ENCODE data around the gene AWAT1.
A peak's percentile ranks its signal among the peaks of the same experiment; 100 is the strongest.
"Not testable (repeated sequence)": the region's sequence is repeated elsewhere in the genome, so short reads cannot be mapped to it uniquely, and the experiment has no call there.

AWAT1 gene

DNA sequence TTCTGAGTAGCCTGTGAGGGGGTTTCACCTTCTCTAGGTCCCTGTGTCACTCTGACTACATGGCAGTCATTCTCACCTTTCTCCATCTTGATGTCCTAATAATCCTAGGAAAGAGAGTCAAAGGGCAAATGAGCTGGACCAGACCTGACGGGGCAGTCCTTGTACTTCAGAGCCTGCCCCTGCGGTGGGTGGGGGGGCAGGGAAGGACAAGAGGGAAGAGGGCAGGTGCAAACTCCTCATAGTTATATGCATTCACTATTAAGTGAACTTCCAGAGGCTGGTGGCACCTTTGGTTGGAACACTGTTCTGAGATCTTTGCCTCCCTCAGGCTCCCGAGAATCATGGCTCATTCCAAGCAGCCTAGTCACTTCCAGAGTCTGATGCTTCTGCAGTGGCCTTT, at the start of gene AWAT1:
AWAT1 (plus strand) TSS at position 301 of the 400 bp plus-strand sequence; CDS start at position 342, 41 bp downstream.
- no peak for DNase-seq

GRCh38 chrX:70190225-70190624, 44.2 kb upstream of the AWAT1 start:
- DNase-seq: no peak

- DNase-seq: peak; percentile 79
Observed at GRCh38 chrX:70196961-70197720, 37.3 kb upstream of the AWAT1 start.

DNA sequence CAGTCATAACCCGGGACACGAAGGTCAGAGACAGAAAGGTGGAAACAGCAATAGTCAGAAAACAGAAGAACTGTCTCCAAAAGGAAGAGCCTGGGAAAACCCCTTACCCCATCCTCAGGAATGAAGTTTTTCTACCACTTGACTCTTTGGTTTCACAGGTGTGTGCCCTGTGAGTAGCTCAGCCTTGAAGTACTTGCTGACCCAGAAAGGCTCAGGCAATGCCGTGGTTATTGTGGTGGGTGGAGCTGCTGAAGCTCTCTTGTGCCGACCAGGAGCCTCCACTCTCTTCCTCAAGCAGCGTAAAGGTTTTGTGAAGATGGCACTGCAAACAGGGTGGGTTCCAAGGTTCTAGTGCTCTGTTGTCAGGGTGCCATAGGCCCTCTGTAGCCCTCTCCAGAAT, 32.7 kb upstream of the AWAT1 start:
- DNase-seq: no peak

GRCh38 chrX:70208479-70208878, 26.0 kb upstream of the AWAT1 start:
- no peak for DNase-seq

- DNase-seq: not testable (repeated sequence)
Observed at GRCh38 chrX:70209570-70209969, 24.9 kb upstream of the AWAT1 start.

- DNase-seq: no peak
Observed at GRCh38 chrX:70219938-70220764, 14.3 kb upstream of the AWAT1 start.

DNA sequence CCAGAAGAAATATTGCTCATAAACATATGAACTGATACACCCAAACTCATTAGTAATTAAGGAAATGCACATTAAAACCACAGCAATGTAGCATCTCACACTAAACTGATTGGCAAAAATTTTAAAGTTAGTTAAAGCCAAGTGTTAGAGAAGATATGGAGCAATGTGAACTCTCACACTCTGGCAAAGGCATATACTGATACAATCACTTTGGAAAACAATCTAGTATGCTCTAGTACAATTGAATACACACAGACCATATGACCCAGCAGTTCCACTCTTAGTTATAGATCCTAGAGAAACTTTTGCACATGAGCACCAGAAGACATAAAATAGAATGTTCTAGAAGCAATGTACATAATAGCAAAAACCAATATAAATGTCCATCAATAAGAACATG, 8.4 kb upstream of the AWAT1 start:
- DNase-seq: no peak

GRCh38 chrX:70226687-70227086, 7.8 kb upstream of the AWAT1 start:
- no peak for DNase-seq

GRCh38 chrX:70231666-70232065, 2.8 kb upstream of the AWAT1 start:
- no peak for DNase-seq

GRCh38 chrX:70240751-70241150, 6.3 kb downstream of the AWAT1 start:
- DNase-seq: no peak

DNA sequence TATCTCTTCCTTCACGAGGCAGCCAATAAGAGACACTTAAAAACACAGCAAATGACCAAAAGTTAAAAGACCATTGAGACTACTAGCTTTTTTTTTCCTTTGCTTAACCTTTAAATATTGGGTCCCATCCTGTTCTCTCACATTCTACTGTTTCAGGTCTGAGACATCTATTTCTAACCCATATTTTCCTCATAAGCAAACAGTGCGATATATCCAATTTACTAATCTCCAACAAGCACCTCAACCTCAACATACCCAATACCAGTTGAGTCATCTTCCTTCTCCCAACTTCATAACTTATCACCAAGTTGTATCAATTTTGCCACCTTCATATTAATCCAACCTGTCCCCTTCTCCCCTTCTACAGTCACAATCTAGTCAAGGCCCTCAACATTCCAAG, 7.0 kb downstream of the AWAT1 start:
- no peak for DNase-seq

GRCh38 chrX:70243601-70244000, 9.1 kb downstream of the AWAT1 start:
- DNase-seq: not testable (repeated sequence)

- DNase-seq: no peak
Observed at GRCh38 chrX:70244881-70245280, 10.4 kb downstream of the AWAT1 start.

- DNase-seq: no peak
Observed at GRCh38 chrX:70247252-70247651, 12.8 kb downstream of the AWAT1 start.

DNA sequence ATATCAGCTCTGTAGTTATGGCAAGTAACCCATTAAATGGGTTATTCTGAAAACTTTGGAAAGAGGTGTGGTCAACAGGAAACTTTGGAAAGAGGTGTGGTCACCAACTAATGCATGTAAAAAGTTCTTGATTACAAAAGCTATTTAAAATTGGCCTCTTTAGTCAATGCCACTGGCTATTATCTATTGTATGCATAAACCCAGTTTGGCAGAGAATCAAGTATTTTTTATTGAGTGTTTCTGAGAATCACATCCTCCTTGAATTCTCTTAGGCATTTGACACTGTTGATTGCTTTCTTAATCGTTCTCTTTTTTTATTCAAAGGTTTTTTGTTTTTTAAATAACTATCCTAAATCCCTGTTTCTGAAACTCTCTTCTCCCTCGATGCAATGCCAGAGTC, 18.0 kb downstream of the AWAT1 start:
- no peak for DNase-seq

GRCh38 chrX:70253377-70254062, 19.1 kb downstream of the AWAT1 start:
- peak; percentile 20 for DNase-seq

DNA sequence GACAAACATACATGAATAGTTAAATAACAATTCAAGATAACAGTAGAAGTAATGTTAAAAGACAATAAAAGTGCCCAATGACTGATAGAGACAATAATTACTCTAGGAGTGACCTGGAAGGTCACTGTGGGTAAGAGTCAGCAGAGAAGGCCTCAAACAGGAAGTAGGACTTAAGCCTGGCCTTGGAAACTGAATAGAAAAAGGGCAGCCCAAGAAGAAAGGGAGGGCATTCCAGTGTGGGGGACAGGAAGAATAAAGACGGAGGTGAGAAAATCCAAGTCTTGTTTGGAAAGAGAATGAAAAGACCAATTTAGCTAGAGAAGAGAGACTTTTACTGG, 19.6 kb downstream of the AWAT1 start:
- no peak for DNase-seq

DNA sequence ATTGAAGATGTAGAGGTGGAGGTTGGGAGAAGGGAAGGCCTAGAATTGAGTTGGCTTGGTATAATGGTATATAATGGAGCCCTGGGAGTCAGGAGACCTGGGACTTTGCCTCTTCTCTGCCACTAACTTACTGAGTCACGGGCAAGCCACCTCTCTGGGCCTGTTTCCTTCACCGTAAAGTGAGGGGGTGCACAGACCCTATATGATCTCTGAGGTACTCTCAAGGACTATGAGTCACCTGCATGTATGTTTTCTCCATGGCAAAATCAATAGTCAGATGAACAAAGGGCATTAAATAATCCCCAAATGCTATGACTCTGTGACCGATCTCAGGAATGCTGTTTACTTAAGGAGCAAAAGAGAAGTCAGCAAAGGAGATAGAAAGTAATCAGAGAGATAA, 20.5 kb downstream of the AWAT1 start:
- DNase-seq: no peak

GRCh38 chrX:70255452-70255851, 21.0 kb downstream of the AWAT1 start:
- no peak for DNase-seq

DNA sequence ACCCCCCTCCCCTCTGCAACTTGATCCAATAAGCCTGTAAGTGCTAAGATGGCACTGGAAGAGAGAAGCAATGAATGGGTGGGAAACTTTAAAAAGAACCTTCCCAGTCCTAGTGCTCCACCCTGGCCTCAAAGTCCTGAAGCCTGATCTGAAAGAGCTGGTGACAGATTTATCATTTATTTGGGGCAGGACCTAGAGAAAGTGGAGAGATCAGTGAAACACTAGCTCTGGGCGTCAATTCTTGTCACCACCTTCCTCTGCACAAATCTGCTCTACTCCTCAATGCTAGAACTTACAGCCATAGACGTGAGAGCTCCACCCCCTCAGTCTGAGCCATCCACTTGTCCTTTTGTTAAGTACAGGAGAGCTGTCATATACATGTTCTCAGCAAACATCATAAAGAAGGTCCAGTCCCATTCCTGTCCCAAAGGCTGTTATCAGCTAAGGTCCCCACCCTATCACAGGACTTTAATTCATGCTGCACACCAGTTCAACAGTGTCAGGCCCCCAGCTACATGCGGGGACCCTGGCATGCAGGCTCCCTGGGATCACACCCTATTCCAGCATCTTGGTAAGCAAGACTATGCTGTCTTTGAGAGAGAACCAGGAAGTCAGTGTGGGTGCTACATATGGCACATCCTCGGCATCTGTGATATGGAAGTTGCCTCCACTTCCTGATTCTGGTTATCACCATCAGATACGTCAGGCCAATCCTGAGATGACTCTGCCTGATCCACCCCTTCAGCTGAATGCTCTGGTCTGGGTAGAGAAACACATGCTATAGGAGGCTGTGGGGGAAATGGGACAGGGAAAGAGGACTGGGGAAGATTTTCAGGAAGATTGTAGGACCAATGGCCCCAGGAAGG, 23.2 kb downstream of the AWAT1 start:
- DNase-seq: no peak

GRCh38 chrX:70260104-70260503, 25.6 kb downstream of the AWAT1 start, which contains the start of gene P2RY4:
Gene P2RY4 (minus strand): TSS chrX:70260204. CDS start chrX:70259624, 580 bp downstream.
- DNase-seq: no peak

Measured in activated CD4-positive, alpha-beta T cell treated with anti-CD3 and anti-CD28 coated beads, Interleukin-10, Interleukin-2, amounts not matched to agents 100 ng/mL and 50 ng/mL, durations not matched to agents 16 hours and 8 hours (primary cell).